SK-N-SH (cell line): Measurements from ENCODE around the gene PPIP5K1. TPM values are rescaled to one million over a fixed set of nuclear protein-coding genes. Genes with fewer than 3 reads are reported as not detected.

Experiments
- CTCF ChIA-PET: fragments of 300-600, 350-600 bp; formaldehyde crosslinking; extraction: SDS; loops from one replicate; lab custom pipeline; 2021; lab: Yijun Ruan, JAX
- POLR2A ChIA-PET: fragments of 350-600 bp; sonication (Branson Sonifier 250); formaldehyde crosslinking; extraction: SDS; loops from one replicate; lab custom pipeline; 2020; ENCODE audit warnings: antibody characterized with exemption, inconsistent platforms; lab: Yijun Ruan, JAX
- DNase-seq: peaks from one replicate; pipeline ENCODE4 v3.0.0; 2012
- H2AFZ ChIP-seq: fragments of 200-600 bp; sonication (generic); 2 replicates; pipeline ENCODE4 v1.8.1; 2016; ENCODE audit warnings: antibody characterized with exemption, mild to moderate bottlenecking, low read depth
- H3F3A ChIP-seq: fragments of 200-600 bp; sonication (generic); replicated peaks from 2 replicates; pipeline ENCODE3; 2016; ENCODE audit warnings: antibody characterized with exemption, mild to moderate bottlenecking; ENCODE audit not compliant: insufficient read depth
- H3K27ac ChIP-seq, 2 experiments: fragments of 200-500 bp in 1 of 2; fragments of 200-600 bp in 1 of 2; sonication (Bioruptor generic) in 1 of 2; sonication (generic), shearing (Covaris generic) in 1 of 2; 2 replicates each; pipeline versions ENCODE4 v1.5.1 to v1.6.1; 2014 to 2016; ENCODE audit warnings: low read depth in 2 of 2, inconsistent platforms in 1 of 2, low read length in 1 of 2, mild to moderate bottlenecking in 1 of 2, mixed read lengths in 1 of 2
- H3K27me3 ChIP-seq: fragments of 200-600 bp; sonication (generic), shearing (Covaris generic); 2 replicates; pipeline ENCODE4 v1.6.1; 2016; ENCODE audit warnings: mixed run types; ENCODE audit not compliant: insufficient read depth
- H3K36me3 ChIP-seq, 2 experiments: fragments of 200-500 bp in 1 of 2; fragments of 200-600 bp in 1 of 2; sonication (Bioruptor generic) in 1 of 2; sonication (generic) in 1 of 2; replicated peaks in 1 of 2; 2 replicates each; pipeline versions ENCODE3 to v1.5.1; 2014 to 2016; ENCODE audit warnings: low read length in 1 of 2, mild to moderate bottlenecking in 1 of 2; ENCODE audit not compliant: insufficient read depth in 2 of 2, control insufficient read depth in 1 of 2
- H3K4me1 ChIP-seq, 2 experiments: fragments of 200-500 bp in 1 of 2; fragments of 200-600 bp in 1 of 2; sonication (Bioruptor generic) in 1 of 2; sonication (generic), shearing (Covaris generic) in 1 of 2; 2 replicates each; pipeline versions ENCODE4 v1.5.1 to v1.6.1; 2014 to 2016; ENCODE audit warnings: low read depth in 1 of 2, low read length in 1 of 2, mixed run types in 1 of 2; ENCODE audit not compliant: insufficient read depth in 2 of 2, control insufficient read depth in 1 of 2
- H3K4me2 ChIP-seq: fragments of 200-600 bp; sonication (generic), shearing (Covaris generic); 2 replicates; pipeline ENCODE4 v1.6.1; 2017; ENCODE audit warnings: mixed run types
- H3K4me3 ChIP-seq, 2 experiments: fragments of 200-500 bp in 1 of 2; fragments of 200-600 bp in 1 of 2; sonication (Bioruptor generic) in 1 of 2; sonication (generic), shearing (Covaris generic) in 1 of 2; 2 replicates each; pipeline versions ENCODE4 v1.5.1 to v1.8.1; 2014 to 2016; ENCODE audit warnings: low read depth in 2 of 2, inconsistent platforms in 1 of 2, low read length in 1 of 2, mild to moderate bottlenecking in 1 of 2, mixed read lengths in 1 of 2, moderate library complexity in 1 of 2
- H3K79me2 ChIP-seq: fragments of 200-600 bp; sonication (generic); 2 replicates; pipeline ENCODE4 v1.8.1; 2017; ENCODE audit warnings: mild to moderate bottlenecking; ENCODE audit not compliant: insufficient read depth
- H3K9ac ChIP-seq: fragments of 200-600 bp; sonication (generic); 2 replicates; pipeline ENCODE4 v1.6.1; 2017; ENCODE audit warnings: mixed run types
- H3K9me2 ChIP-seq: fragments of 200-600 bp; sonication (generic); 2 replicates; pipeline ENCODE4 v1.6.1; 2017; ENCODE audit warnings: mixed run types
- H3K9me3 ChIP-seq: fragments of 200-600 bp; sonication (generic); 2 replicates; pipeline ENCODE4 v1.6.1; 2017; ENCODE audit warnings: mixed run types, mild to moderate bottlenecking, moderate library complexity
- H4K20me1 ChIP-seq: fragments of 200-600 bp; sonication (generic); 2 replicates; pipeline ENCODE4 v1.6.1; 2017; ENCODE audit warnings: mild to moderate bottlenecking, mixed run types; ENCODE audit not compliant: insufficient read depth
- CTCF ChIP-seq: fragments of 200-600 bp; sonication (generic); IDR thresholded peaks from 2 replicates; pipeline ENCODE4 v1.6.1; 2017; ENCODE audit warnings: antibody characterized with exemption, mild to moderate bottlenecking, moderate library complexity
- ELF1 ChIP-seq: IDR thresholded peaks from 2 replicates; pipeline ENCODE4 v1.4.0; 2012
- EP300 ChIP-seq, 2 experiments: IDR thresholded peaks; 2 replicates each; pipeline versions ENCODE4 v1.4.0 to v1.6.1; 2012; ENCODE audit warnings: borderline replicate concordance in 1 of 2, low read depth in 1 of 2, low read length in 1 of 2
- EZH2phosphoT487 ChIP-seq: fragments of 200-600 bp; sonication (generic); IDR thresholded peaks from 2 replicates; pipeline ENCODE4 v1.6.1; 2017; ENCODE audit warnings: low read depth, mixed run types, mild to moderate bottlenecking, antibody characterized with exemption, moderate library complexity, borderline replicate concordance
- FOSL2 ChIP-seq: IDR thresholded peaks from 2 replicates; pipeline ENCODE4 v1.4.0; 2012; ENCODE audit warnings: low read depth, mild to moderate bottlenecking, moderate library complexity, borderline replicate concordance
- FOXJ3 ChIP-seq: sonication (generic); formaldehyde crosslinking; IDR thresholded peaks from 2 replicates; pipeline ENCODE4 v1.5.1; 2020; ENCODE audit warnings: mild to moderate bottlenecking, missing genetic modification reagents
- GATA2 ChIP-seq: sonication (generic); formaldehyde crosslinking; IDR thresholded peaks from 2 replicates; pipeline ENCODE4 v1.5.0; 2020; ENCODE audit warnings: mild to moderate bottlenecking, missing genetic modification reagents
- IRF3 ChIP-seq: fragments of 150-350 bp; IDR thresholded peaks from 2 replicates; pipeline ENCODE4 v1.6.1; 2016; ENCODE audit warnings: mild to moderate bottlenecking, low read depth, low read length
- JUND ChIP-seq: IDR thresholded peaks from 2 replicates; pipeline ENCODE4 v1.4.0; 2012
- NFIC ChIP-seq: IDR thresholded peaks from 2 replicates; pipeline ENCODE4 v1.4.0; 2012; ENCODE audit warnings: borderline replicate concordance
- NRF1 ChIP-seq: IDR thresholded peaks from 2 replicates; pipeline ENCODE4 v1.6.1; 2012; ENCODE audit warnings: low read depth, mild to moderate bottlenecking, low read length
- RAD21 ChIP-seq: IDR thresholded peaks from 2 replicates; pipeline ENCODE4 v1.6.1; 2012; ENCODE audit warnings: mild to moderate bottlenecking, low read length
- REST ChIP-seq: IDR thresholded peaks from 2 replicates; pipeline ENCODE4 v1.6.1; 2012; ENCODE audit warnings: mild to moderate bottlenecking, low read depth, low read length, moderate library complexity
- SMC3 ChIP-seq: IDR thresholded peaks from 2 replicates; pipeline ENCODE4 v1.6.1; 2012; ENCODE audit warnings: low read depth, low read length, improper control_type of control experiment
- TAF1 ChIP-seq: IDR thresholded peaks from 2 replicates; pipeline ENCODE4 v1.6.1; 2012; ENCODE audit warnings: low read depth, mild to moderate bottlenecking, low read length, moderate library complexity, borderline replicate concordance
- TCF12 ChIP-seq: IDR thresholded peaks from 2 replicates; pipeline ENCODE4 v1.4.0; 2012
- USF1 ChIP-seq: IDR thresholded peaks from 2 replicates; pipeline ENCODE4 v1.4.0; 2012; ENCODE audit warnings: low read depth, borderline replicate concordance
- USF2 ChIP-seq: fragments of 150-350 bp; IDR thresholded peaks from 2 replicates; pipeline ENCODE4 v1.6.1; 2017; ENCODE audit warnings: antibody characterized with exemption, low read length, low read depth, borderline replicate concordance
- YY1 ChIP-seq: IDR thresholded peaks from 2 replicates; pipeline ENCODE4 v1.4.0; 2012; ENCODE audit warnings: low read depth, mild to moderate bottlenecking
- ZBTB33 ChIP-seq: IDR thresholded peaks from 2 replicates; pipeline ENCODE4 v1.4.0; 2012; ENCODE audit warnings: low read depth, borderline replicate concordance
- WGBS: methylation state at CpG from one replicate; pipeline ENCODE4 v1.1.6; 2017; ENCODE audit warnings: low lambda C conversion rate; 5-methylcytosine and 5-hydroxymethylcytosine counted together
- polyA plus RNA-seq, 3 experiments: library from polyadenylated mRNA; depleted of rRNA; stranded (reverse); fragments of >200 nt; gene quantifications; 2 replicates each; pipeline ENCODE4 v1.2.3, GENCODE V29; 2012

The PPIP5K1 gene
- polyA plus RNA-seq, 1 of the 3 experiments (the other 2 are of a cell fraction) = 28.5 TPM

GRCh38 chr15:43529587-43530345, 60.2 kb downstream of the PPIP5K1 start:
- Histone ChIP-seq H3K9me2 (no peaks in the 10 kb centered on the region), H2AFZ (no peak overlapping the region), H4K20me1 (no peaks in the 10 kb centered on the region), H3K27me3 (no peaks in the 10 kb centered on the region), H3F3A (no peaks in the 10 kb centered on the region), H3K36me3 (peaks cover 0 to 13% of the 10 kb centered on the region in 2 experiments), H3K9ac (no peak overlapping the region), H3K79me2 (no peaks in the 10 kb centered on the region), H3K4me3 (no peak overlapping the region), H3K27ac (no peak overlapping the region), H3K4me2 (no peak overlapping the region), H3K4me1 (no peaks in the 10 kb centered on the region), H3K9me3 (no peaks in the 10 kb centered on the region)
- DNase-seq = no peak
- TF ChIP-seq RAD21 (no peak), USF2 (no peak), CTCF (no peak), REST (no peak), FOXJ3 (CRISPR knock-in tag) (no peak), TCF12 (no peak), ELF1 (no peak), EP300 (IDR thresholded peaks at IDR 0.05; ENCODE audit: borderline replicate concordance in 1 of 2, low read depth in 1 of 2, low read length in 1 of 2) (no peak), NFIC (no peak), EZH2phosphoT487 (no peak), SMC3 (no peak), FOSL2 (no peak), USF1 (no peak), ZBTB33 (no peak), JUND (no peak), IRF3 (no peak), GATA2 (CRISPR knock-in tag) (no peak), TAF1 (no peak), NRF1 (no peak), YY1 (no peak)
- ChIA-PET CTCF (interaction anchor here (1.0 kb wide), 1 partner anchor 158 kb away, joined by 3 read pairs; the partner anchor contains the start of genes TUBGCP4 and ZSCAN29), POLR2A (interaction anchor here (1.1 kb wide), 1 partner anchor 19 kb away, joined by 3 read pairs; no protein-coding TSS in a partner anchor)
- WGBS = 92% methylated on average over 12 of the region's 12 CpGs
